OCI-LY1 (cell line): ENCODE data around the gene EDEM2.

Experiments
- H2AFZ ChIP-seq: fragments of 200-600 bp; sonication (generic), shearing (Covaris generic); 2 replicates; pipeline ENCODE4 v1.6.0; 2014; ENCODE audit warnings: antibody characterized with exemption, mild to moderate bottlenecking, low read length
- H3F3A ChIP-seq: fragments of 200-600 bp; sonication (generic), shearing (Covaris generic); 2 replicates; pipeline ENCODE4 v1.6.0; 2014; ENCODE audit warnings: mild to moderate bottlenecking, antibody characterized with exemption, low read length, moderate library complexity; ENCODE audit not compliant: insufficient read depth
- H3K27ac ChIP-seq: fragments of 200-600 bp; sonication (generic); 2 replicates; pipeline ENCODE4 v1.5.1; 2014; ENCODE audit warnings: low read length, mixed run types, mild to moderate bottlenecking, low read depth; ENCODE audit not compliant: poor library complexity, severe bottlenecking
- H3K27me3 ChIP-seq: fragments of 200-600 bp; sonication (generic); 2 replicates; pipeline ENCODE4 v1.6.0; 2014; ENCODE audit warnings: antibody characterized with exemption, mild to moderate bottlenecking, low read length, moderate library complexity; ENCODE audit not compliant: insufficient read depth
- H3K36me3 ChIP-seq: fragments of 200-600 bp; sonication (generic); 2 replicates; pipeline ENCODE4 v1.6.1; 2014; ENCODE audit warnings: mild to moderate bottlenecking, antibody characterized with exemption, low read length, moderate library complexity, mixed read lengths; ENCODE audit not compliant: insufficient read depth
- H3K4me1 ChIP-seq: fragments of 200-600 bp; sonication (generic); 2 replicates; pipeline ENCODE4 v1.5.1; 2014; ENCODE audit warnings: mild to moderate bottlenecking, low read length, moderate library complexity; ENCODE audit not compliant: insufficient read depth, severe bottlenecking
- H3K4me2 ChIP-seq: fragments of 200-600 bp; sonication (generic), shearing (Covaris generic); 2 replicates; pipeline ENCODE4 v1.6.1; 2014; ENCODE audit warnings: low read length
- H3K4me3 ChIP-seq: fragments of 200-600 bp; sonication (generic); 2 replicates; pipeline ENCODE4 v1.5.1; 2014; ENCODE audit warnings: low read length, low read depth, mild to moderate bottlenecking, mixed read lengths; ENCODE audit not compliant: poor library complexity, severe bottlenecking
- H3K79me2 ChIP-seq: fragments of 200-600 bp; shearing (Covaris generic); 2 replicates; pipeline ENCODE4 v1.6.1; 2016; ENCODE audit warnings: mixed run types, low read length, mixed read lengths; ENCODE audit not compliant: insufficient read depth
- H3K9ac ChIP-seq: fragments of 200-600 bp; sonication (generic), shearing (Covaris generic); 2 replicates; pipeline ENCODE4 v1.6.1; 2014; ENCODE audit warnings: mild to moderate bottlenecking, low read length, mixed read lengths
- H3K9me2 ChIP-seq: fragments of 200-600 bp; sonication (generic), shearing (Covaris generic); 2 replicates; pipeline ENCODE4 v1.6.1; 2014; ENCODE audit warnings: low read depth, mild to moderate bottlenecking, low read length, mixed read lengths
- H3K9me3 ChIP-seq: fragments of 200-600 bp; shearing (Covaris generic); 2 replicates; pipeline ENCODE4 v1.6.1; 2014; ENCODE audit warnings: low read length, mixed read lengths
- H4K20me1 ChIP-seq: fragments of 200-600 bp; sonication (generic), shearing (Covaris generic); 2 replicates; pipeline ENCODE4 v1.6.0; 2016; ENCODE audit warnings: mild to moderate bottlenecking, low read length; ENCODE audit not compliant: insufficient read depth
- EZH2 ChIP-seq: fragments of 200-600 bp; sonication (generic), shearing (Covaris generic); IDR thresholded peaks from 2 replicates; pipeline ENCODE4 v1.8.0; 2017; ENCODE audit warnings: borderline replicate concordance, mixed run types, mild to moderate bottlenecking, antibody characterized with exemption, low read length, moderate library complexity, mixed read lengths
- TF ChIP-seq, protein P1 (sequence below): fragments of 200-600 bp; sonication (generic), shearing (Covaris generic); IDR thresholded peaks from 2 replicates; pipeline ENCODE4 v1.5.1; 2017; ENCODE audit warnings: mild to moderate bottlenecking, antibody characterized with exemption, low read length, moderate library complexity, mixed read lengths

The EDEM2 gene

DNA sequence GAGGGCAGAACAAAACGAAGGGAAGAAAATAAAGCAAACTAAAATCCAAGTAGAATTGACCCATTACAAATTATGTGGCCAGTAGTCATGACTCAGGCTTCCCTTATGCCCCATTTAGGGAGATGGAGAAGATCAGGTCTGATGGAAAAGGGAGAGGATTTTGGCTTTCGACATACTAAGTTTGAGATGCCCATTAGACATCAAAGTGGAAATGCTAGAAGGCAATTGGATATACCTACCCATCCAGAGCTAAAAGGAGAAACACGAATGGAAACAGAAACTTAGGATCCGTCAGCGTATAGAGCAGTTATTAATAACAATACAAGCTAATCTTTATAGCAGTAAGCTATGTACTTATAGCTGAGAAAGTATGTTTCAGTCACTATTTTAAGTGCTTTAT lies 59.3 kb downstream of the EDEM2 start:
- no peak overlapping the region for H3K9ac ChIP-seq

DNA sequence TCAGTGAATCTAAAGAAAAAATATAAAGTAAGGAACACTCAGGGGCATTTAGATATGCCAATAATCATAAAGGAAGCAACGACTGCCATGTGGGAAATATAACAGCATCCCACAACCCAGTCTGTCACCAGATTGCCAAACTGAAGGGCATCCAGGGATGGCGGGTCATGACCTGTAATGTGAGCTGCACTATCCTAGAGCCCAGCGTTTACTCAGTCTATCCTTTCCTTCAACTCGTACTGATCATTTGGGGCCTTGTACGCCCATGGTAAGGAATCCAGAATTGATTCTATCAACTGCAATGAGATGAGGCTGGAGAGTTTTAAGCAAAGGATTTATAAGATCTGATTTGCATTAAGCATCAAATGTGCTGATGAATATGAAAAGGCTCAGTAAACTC lies 59.8 kb downstream of the EDEM2 start:
- Histone ChIP-seq H3K4me2 (no peak overlapping the region), H3K27ac (no peak overlapping the region)

More for the DNA sequence above, 59.3 kb downstream of the EDEM2 start:
- Histone ChIP-seq H3K79me2 (peaks cover 61% of the 10 kb centered on the region), H3F3A (no peaks in the 10 kb centered on the region), H2AFZ (no peak overlapping the region), H3K27ac (no peak overlapping the region), H3K4me3 (no peak overlapping the region), H4K20me1 (no peaks in the 10 kb centered on the region), H3K4me1 (peaks cover 16% of the 10 kb centered on the region), H3K9me3 (no peaks in the 10 kb centered on the region), H3K9me2 (no peaks in the 10 kb centered on the region), H3K27me3 (no peaks in the 10 kb centered on the region), H3K4me2 (no peak overlapping the region), H3K36me3 (peaks cover 5% of the 10 kb centered on the region; the same call in 1 of the 2 replicates)
- TF ChIP-seq EZH2 = no peak
- TF ChIP-seq, protein P1, sequence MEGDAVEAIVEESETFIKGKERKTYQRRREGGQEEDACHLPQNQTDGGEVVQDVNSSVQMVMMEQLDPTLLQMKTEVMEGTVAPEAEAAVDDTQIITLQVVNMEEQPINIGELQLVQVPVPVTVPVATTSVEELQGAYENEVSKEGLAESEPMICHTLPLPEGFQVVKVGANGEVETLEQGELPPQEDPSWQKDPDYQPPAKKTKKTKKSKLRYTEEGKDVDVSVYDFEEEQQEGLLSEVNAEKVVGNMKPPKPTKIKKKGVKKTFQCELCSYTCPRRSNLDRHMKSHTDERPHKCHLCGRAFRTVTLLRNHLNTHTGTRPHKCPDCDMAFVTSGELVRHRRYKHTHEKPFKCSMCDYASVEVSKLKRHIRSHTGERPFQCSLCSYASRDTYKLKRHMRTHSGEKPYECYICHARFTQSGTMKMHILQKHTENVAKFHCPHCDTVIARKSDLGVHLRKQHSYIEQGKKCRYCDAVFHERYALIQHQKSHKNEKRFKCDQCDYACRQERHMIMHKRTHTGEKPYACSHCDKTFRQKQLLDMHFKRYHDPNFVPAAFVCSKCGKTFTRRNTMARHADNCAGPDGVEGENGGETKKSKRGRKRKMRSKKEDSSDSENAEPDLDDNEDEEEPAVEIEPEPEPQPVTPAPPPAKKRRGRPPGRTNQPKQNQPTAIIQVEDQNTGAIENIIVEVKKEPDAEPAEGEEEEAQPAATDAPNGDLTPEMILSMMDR = no peak

DNA sequence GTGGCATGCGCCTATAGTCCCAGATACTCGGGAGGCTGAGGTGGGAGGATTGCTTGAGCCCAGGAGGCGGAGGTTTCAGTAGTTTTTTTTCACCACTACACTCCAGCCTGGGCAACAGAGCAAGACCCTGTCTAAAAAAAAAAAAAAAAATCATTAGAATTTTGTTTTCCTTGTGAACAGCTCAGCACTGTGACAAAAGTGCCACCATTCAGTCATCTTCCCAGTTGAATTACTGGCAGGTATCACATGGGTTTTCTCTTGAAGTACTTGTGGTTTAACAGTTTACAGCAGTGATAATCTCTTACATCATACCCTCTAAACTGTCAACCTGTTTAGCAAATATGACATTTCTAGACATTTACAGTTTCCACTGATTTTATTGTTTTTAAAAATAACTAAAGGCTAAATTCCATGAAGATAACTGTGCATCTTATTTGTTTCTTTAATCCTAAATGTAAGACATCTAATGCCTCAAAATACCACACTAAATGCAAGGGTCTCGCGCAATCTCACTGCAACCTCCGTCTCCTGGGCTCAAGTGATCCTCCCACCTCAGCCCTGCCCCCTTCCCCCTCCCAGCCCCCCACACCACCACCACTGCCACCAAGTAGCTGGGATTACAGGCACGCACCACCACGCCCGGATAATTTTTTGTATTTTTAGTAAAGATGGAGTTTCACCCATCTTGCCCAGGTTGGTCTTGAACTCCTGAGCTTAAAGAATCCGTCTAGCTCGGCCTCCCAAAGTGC lies 61.5 kb downstream of the EDEM2 start:
- peaks cover 5% of the 10 kb centered on the region; the same call in 1 of the 2 replicates for H3K36me3 ChIP-seq
- no peak overlapping the region for H3K4me3 ChIP-seq
- H3F3A ChIP-seq = no peaks in the 10 kb centered on the region
- no peaks in the 10 kb centered on the region for H3K9me2 ChIP-seq
- H4K20me1 ChIP-seq = no peaks in the 10 kb centered on the region
- H3K4me1 ChIP-seq = peaks cover 9% of the 10 kb centered on the region
- H3K9ac ChIP-seq = no peak overlapping the region
- no peaks in the 10 kb centered on the region for H3K27me3 ChIP-seq
- no peaks in the 10 kb centered on the region for H3K9me3 ChIP-seq
- no peak overlapping the region for H3K4me2 ChIP-seq
- no peak overlapping the region for H3K27ac ChIP-seq
- H2AFZ ChIP-seq = no peak overlapping the region
- peaks cover 65% of the 10 kb centered on the region for H3K79me2 ChIP-seq
- no peak for TF ChIP-seq EZH2
- TF ChIP-seq, protein P1 = no peak

More for the DNA sequence above, 59.8 kb downstream of the EDEM2 start:
- H3K27me3 ChIP-seq = no peaks in the 10 kb centered on the region
- H3K36me3 ChIP-seq = peaks cover 5% of the 10 kb centered on the region; the same call in 1 of the 2 replicates
- peaks cover 65% of the 10 kb centered on the region for H3K79me2 ChIP-seq
- H3K9me2 ChIP-seq = no peaks in the 10 kb centered on the region
- no peak overlapping the region for H3K4me3 ChIP-seq
- H4K20me1 ChIP-seq = no peaks in the 10 kb centered on the region
- H3F3A ChIP-seq = no peaks in the 10 kb centered on the region
- TF ChIP-seq EZH2 = no peak
- TF ChIP-seq, protein P1 = no peak
- H3K9ac ChIP-seq = no peak overlapping the region
- no peak overlapping the region for H2AFZ ChIP-seq
- H3K9me3 ChIP-seq = no peaks in the 10 kb centered on the region
- peaks cover 15% of the 10 kb centered on the region for H3K4me1 ChIP-seq
